Neural crest cell (in vitro differentiated cells): ENCODE data around the gene CSRNP3. TPM values are rescaled to one million over a fixed set of nuclear protein-coding genes. Genes with fewer than 3 reads are reported as not detected.

Experiments used
- DNase-seq: peaks from one replicate; pipeline ENCODE4 v3.0.0; 2021; ENCODE audit warnings: low read depth, mixed read lengths, low spot score
- H3K27ac Mint-ChIP-seq: one replicate; pipeline ENCODE4 v1.8.0; 2021; ENCODE audit warnings: mild to moderate bottlenecking, mixed read lengths; ENCODE audit not compliant: unreplicated experiment
- H3K27me3 Mint-ChIP-seq: 2 replicates; pipeline ENCODE4 v1.8.0; 2021; ENCODE audit warnings: low read depth, mild to moderate bottlenecking, mixed read lengths
- H3K36me3 Mint-ChIP-seq: 2 replicates; pipeline ENCODE4 v1.8.0; 2021; ENCODE audit warnings: low read depth, mild to moderate bottlenecking, mixed read lengths
- H3K4me1 Mint-ChIP-seq: 2 replicates; pipeline ENCODE4 v1.8.0; 2021; ENCODE audit warnings: mixed read lengths
- H3K4me3 Mint-ChIP-seq: one replicate; pipeline ENCODE4 v1.8.0; 2021; ENCODE audit warnings: mild to moderate bottlenecking, mixed read lengths
- H3K9me3 Mint-ChIP-seq: 2 replicates; pipeline ENCODE4 v1.8.0; 2021; ENCODE audit warnings: mixed read lengths
- CTCF ChIP-seq: fragments of 200-600 bp; sonication (generic); conservative IDR thresholded peaks from 2 replicates; pipeline ENCODE4 v1.5.0; 2021; ENCODE audit warnings: antibody characterized with exemption, mild to moderate bottlenecking
- total RNA-seq: library from RNA; stranded (reverse); gene quantifications from 2 replicates; pipeline ENCODE4 v1.2.1, GENCODE V29; 2021

The CSRNP3 gene
- total RNA-seq, 1 donor from 2014 or later: 28.4 TPM

DNA sequence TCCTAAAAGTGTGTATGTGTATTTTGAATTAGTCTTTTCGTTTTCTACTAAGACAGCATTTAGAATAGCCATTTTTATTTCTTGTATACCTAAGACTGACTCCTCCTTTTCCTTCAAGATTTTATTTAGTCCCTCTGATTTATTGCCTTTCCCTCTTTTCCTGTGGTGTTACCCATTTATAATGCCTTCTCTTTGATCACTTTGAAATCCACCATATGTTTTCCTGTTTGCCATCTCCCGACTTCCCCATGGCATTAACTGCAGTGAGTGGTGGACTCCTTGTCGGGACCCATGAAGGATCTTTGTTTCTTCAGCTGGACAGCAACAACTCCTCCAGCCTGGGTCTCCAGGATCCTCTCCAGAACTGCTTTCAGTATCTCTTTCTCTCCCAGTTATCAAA is 160.7 kb downstream of the CSRNP3 start:
- Mint-ChIP-seq H3K4me1 (peaks cover 50% of the 10 kb centered on the region), H3K27me3 (no peaks in the 10 kb centered on the region), H3K27ac (no peak overlapping the region), H3K36me3 (peaks cover 7% of the 10 kb centered on the region), H3K9me3 (no peaks in the 10 kb centered on the region), H3K4me3 (no peak overlapping the region)
- TF ChIP-seq CTCF: no peak
- DNase-seq: no peak

GRCh38 chr2:165631089-165631488 is 161.6 kb downstream of the CSRNP3 start:
- H3K27ac Mint-ChIP-seq: no peak overlapping the region
- no peak overlapping the region for H3K4me3 Mint-ChIP-seq
- DNase-seq: no peak
- no peak for TF ChIP-seq CTCF
- H3K9me3 Mint-ChIP-seq: no peaks in the 10 kb centered on the region
- peaks cover 7% of the 10 kb centered on the region for H3K36me3 Mint-ChIP-seq
- H3K27me3 Mint-ChIP-seq: no peaks in the 10 kb centered on the region
- H3K4me1 Mint-ChIP-seq: peaks cover 56% of the 10 kb centered on the region

- Mint-ChIP-seq H3K9me3 (no peaks in the 10 kb centered on the region), H3K27me3 (no peaks in the 10 kb centered on the region), H3K36me3 (peaks cover 7% of the 10 kb centered on the region), H3K4me1 (peaks cover 56% of the 10 kb centered on the region), H3K4me3 (no peak overlapping the region), H3K27ac (no peak overlapping the region)
- TF ChIP-seq CTCF: no peak
- DNase-seq: no peak
These were observed 163.1 kb downstream of the CSRNP3 start for GRCh38 chr2:165632594-165632993.

DNA sequence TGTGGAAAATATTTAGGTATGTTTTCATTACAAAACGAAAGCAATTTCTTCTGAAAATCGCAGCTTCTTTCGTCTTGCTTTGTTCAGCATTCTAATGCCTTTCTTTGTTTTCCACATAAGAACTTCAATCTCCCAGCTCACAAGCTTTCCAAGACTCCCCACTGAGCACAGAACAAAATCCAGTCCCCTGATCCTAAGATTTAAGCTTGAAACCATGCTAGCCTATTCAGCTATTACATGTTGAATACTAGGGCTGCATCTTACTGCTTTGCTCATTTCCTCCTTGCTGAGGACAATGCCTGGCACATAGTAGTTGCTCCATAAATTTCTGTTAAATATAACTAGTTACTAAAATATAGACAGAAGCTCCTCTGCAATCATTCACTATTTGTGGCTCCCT is 163.9 kb downstream of the CSRNP3 start:
- DNase-seq: no peak
- no peak for TF ChIP-seq CTCF
- Mint-ChIP-seq H3K27me3 (no peaks in the 10 kb centered on the region), H3K27ac (peak overlapping the region; percentile 44), H3K36me3 (peaks cover 4% of the 10 kb centered on the region), H3K4me1 (peaks cover 56% of the 10 kb centered on the region), H3K9me3 (no peaks in the 10 kb centered on the region), H3K4me3 (peak overlapping the region; percentile 3)

GRCh38 chr2:165634282-165634681 is 164.8 kb downstream of the CSRNP3 start:
- H3K27me3 Mint-ChIP-seq: no peaks in the 10 kb centered on the region
- peak overlapping the region; percentile 23 for H3K27ac Mint-ChIP-seq
- no peak for DNase-seq
- peaks cover 52% of the 10 kb centered on the region for H3K4me1 Mint-ChIP-seq
- peaks cover 4% of the 10 kb centered on the region for H3K36me3 Mint-ChIP-seq
- no peak for TF ChIP-seq CTCF
- no peak overlapping the region for H3K4me3 Mint-ChIP-seq
- H3K9me3 Mint-ChIP-seq: no peaks in the 10 kb centered on the region

DNA sequence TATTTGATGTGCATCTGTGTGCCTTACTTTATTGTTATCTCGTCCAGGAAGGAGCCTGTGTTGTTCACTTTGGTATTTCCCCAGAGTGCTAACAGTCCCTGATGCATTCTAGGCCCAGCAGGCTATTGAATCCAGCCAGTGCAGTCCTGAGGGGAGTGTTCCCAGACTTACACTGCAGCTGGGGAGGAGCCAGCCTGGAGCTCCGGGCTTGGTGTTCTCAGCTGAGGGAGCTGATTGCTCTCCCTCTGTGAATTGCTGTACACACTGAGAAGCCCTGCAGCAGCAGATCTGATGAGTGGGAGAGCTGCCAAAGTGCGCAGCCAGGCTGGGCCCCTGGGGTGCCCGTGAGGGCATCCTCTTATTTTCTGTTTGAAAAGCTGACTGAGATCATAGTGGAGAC is 165.4 kb downstream of the CSRNP3 start:
- no peak for TF ChIP-seq CTCF
- Mint-ChIP-seq H3K27me3 (no peaks in the 10 kb centered on the region), H3K4me3 (no peak overlapping the region), H3K36me3 (peaks cover 4% of the 10 kb centered on the region), H3K9me3 (no peaks in the 10 kb centered on the region), H3K4me1 (peaks cover 46% of the 10 kb centered on the region), H3K27ac (peak overlapping the region; percentile 36)
- no peak for DNase-seq
